Lower lobe of right lung (tissue), 2 donors: ENCODE data around the gene CSKMT. TPM values are rescaled to one million over a fixed set of nuclear protein-coding genes. Genes with fewer than 3 reads are reported as not detected.
"Not testable (repeated sequence)": the region's sequence is repeated elsewhere in the genome, so short reads cannot be mapped to it uniquely, and the experiment has no call there.

ENCODE experiments used
- ATAC-seq, 2 donors: fragments of 200-7000 bp; cut with Tn5 transposase; one replicate each; pipeline ENCODE4 v1.9.1; 2020 to 2022; ENCODE audit warnings: mild to moderate bottlenecking in 2 of 2, moderate library complexity in 2 of 2
- DNase-seq: peaks from one replicate; pipeline ENCODE4 v3.0.0-alpha.2; 2020
- H3K27ac ChIP-seq: fragments of 200-600 bp; one replicate; pipeline ENCODE4 v1.8.0; 2022
- H3K27me3 ChIP-seq: fragments of 200-600 bp; one replicate; pipeline ENCODE4 v1.8.0; 2022; ENCODE audit warnings: low read depth
- H3K36me3 ChIP-seq: fragments of 200-600 bp; one replicate; pipeline ENCODE4 v1.8.0; 2022; ENCODE audit warnings: mild to moderate bottlenecking
- H3K4me1 ChIP-seq: fragments of 200-600 bp; one replicate; pipeline ENCODE4 v1.8.0; 2022
- H3K4me3 ChIP-seq: fragments of 200-600 bp; one replicate; pipeline ENCODE4 v1.8.0; 2022; ENCODE audit warnings: mild to moderate bottlenecking
- H3K9me3 ChIP-seq: fragments of 200-600 bp; one replicate; pipeline ENCODE4 v1.8.0; 2022
- CTCF ChIP-seq: fragments of 200-600 bp; IDR thresholded peaks from one replicate; pipeline ENCODE4 v1.8.0; 2022; ENCODE audit warnings: antibody characterized with exemption, mild to moderate bottlenecking
- intact Hi-C: fragments of 100-400 bp; cut with DNase I; formaldehyde crosslinking; loops from one replicate; pipeline ENCODE4 v1.11.0; 2022
- total RNA-seq: library from RNA; stranded (reverse); fragmentation: NEBNext Ultra II Directional; extraction: Animal tissue kit (Norgen Biotek cat#: 25700); gene quantifications from one replicate; pipeline ENCODE4 v1.2.1, GENCODE V29; 2021
- donor health status: DM: no; HTN: yes; CAD: no; lungs with severe emphysema.

The CSKMT gene
- total RNA-seq, 1 donor from 2014 or later = 12.1 TPM

- Histone ChIP-seq H3K4me3 (peak overlapping the region; percentile 98), H3K9me3 (no peaks in the 10 kb centered on the region), H3K36me3 (peaks cover 49% of the 10 kb centered on the region), H3K27ac (peak overlapping the region; percentile 93), H3K27me3 (no peaks in the 10 kb centered on the region), H3K4me1 (peaks cover 51% of the 10 kb centered on the region)
- peak; percentile 52 to 55 for ATAC-seq
- intact Hi-C loops = no loop called here
- DNase-seq = no peak
- no peak for TF ChIP-seq CTCF
Measured at GRCh38 chr11:62671236-62671607, 6.1 kb downstream of the CSKMT start.

GRCh38 chr11:62671608-62672389 is 6.7 kb downstream of the CSKMT start, which contains the start of the genes LBHD1 and UQCC3:
TSS of gene LBHD1 (minus strand) at chr11:62672267. CDS start at chr11:62670031, 2,236 bp downstream.
TSS of gene UQCC3 (plus strand) at chr11:62671673. CDS start at chr11:62671746, 73 bp downstream.
- DNase-seq = peak; percentile 83
- Histone ChIP-seq H3K9me3 (no peaks in the 10 kb centered on the region), H3K27ac (peak within 1 kb of the TSS; percentile 93), H3K4me1 (peaks cover 45% of the 10 kb centered on the region), H3K4me3 (peak within 1 kb of the TSS; percentile 98), H3K27me3 (no peaks in the 10 kb centered on the region), H3K36me3 (peaks cover 49% of the 10 kb centered on the region)
- intact Hi-C loops = no loop called here
- TF ChIP-seq CTCF = no peak
- peak; percentile 93 to 94 for ATAC-seq

- Histone ChIP-seq H3K36me3 (peaks cover 50% of the 10 kb centered on the region), H3K4me1 (peaks cover 43% of the 10 kb centered on the region), H3K27ac (no peak overlapping the region), H3K4me3 (no peak overlapping the region), H3K27me3 (no peaks in the 10 kb centered on the region), H3K9me3 (no peaks in the 10 kb centered on the region)
- intact Hi-C loops = no loop called here
- no peak for TF ChIP-seq CTCF
- DNase-seq (no peak), ATAC-seq (no peak)
Measured at GRCh38 chr11:62673196-62673525, 8.0 kb downstream of the CSKMT start.

GRCh38 chr11:62675415-62675814 is 10.3 kb downstream of the CSKMT start:
- H3K27me3 ChIP-seq, H3K27ac ChIP-seq, ATAC-seq, H3K9me3 ChIP-seq, intact Hi-C loops, DNase-seq, H3K4me3 ChIP-seq: not testable (repeated sequence)
- peaks cover 50% of the 10 kb centered on the region for H3K36me3 ChIP-seq
- peaks cover 50% of the 10 kb centered on the region for H3K4me1 ChIP-seq

GRCh38 chr11:62676698-62677097 is 11.6 kb downstream of the CSKMT start:
- Histone ChIP-seq H3K36me3 (peaks cover 50% of the 10 kb centered on the region), H3K4me3 (no peak overlapping the region), H3K27me3 (no peaks in the 10 kb centered on the region), H3K4me1 (peaks cover 50% of the 10 kb centered on the region), H3K9me3 (no peaks in the 10 kb centered on the region), H3K27ac (no peak overlapping the region)
- DNase-seq (no peak), ATAC-seq (no peak)
- intact Hi-C loops = no loop called here
- no peak for TF ChIP-seq CTCF

- no peak overlapping the region for H3K4me3 ChIP-seq
- TF ChIP-seq CTCF = no peak
- peaks cover 50% of the 10 kb centered on the region for H3K36me3 ChIP-seq
- no peaks in the 10 kb centered on the region for H3K9me3 ChIP-seq
- no peak overlapping the region for H3K27ac ChIP-seq
- DNase-seq (no peak), ATAC-seq (no peak)
- H3K27me3 ChIP-seq = no peaks in the 10 kb centered on the region
- peaks cover 49% of the 10 kb centered on the region for H3K4me1 ChIP-seq
- intact Hi-C loops = no loop called here
Measured at GRCh38 chr11:62677156-62677555, 12.0 kb downstream of the CSKMT start.
